ENCODE measurements around the gene FAM184A.
"Not testable (repeated sequence)": the region's sequence is repeated elsewhere in the genome, so short reads cannot be mapped to it uniquely, and the experiment has no call there.

The FAM184A gene

DNA sequence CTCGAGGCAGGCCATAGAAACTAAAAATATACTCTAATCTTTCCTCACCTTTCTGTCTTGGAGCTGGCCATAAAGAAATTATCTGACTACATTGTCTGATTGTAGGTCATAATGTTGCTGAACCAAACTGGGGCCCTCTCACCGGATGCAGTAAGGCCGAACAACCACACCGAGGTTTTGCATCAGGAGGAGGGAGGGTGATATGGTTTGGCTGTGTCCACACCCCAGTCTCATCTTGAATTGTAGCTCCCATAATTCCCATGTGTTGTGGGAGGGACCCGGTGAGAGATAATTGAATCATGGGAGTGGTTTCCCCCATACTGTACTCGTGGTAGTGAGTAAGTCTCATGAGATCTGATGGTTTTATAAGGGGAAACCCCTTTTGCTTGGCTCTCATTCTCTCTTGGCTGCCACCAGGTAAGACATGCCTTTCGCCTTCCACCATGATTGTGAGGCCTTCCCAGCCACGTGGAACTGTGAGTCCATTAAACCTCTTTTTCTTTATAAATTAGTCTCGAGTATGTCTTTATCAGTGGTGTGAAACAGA lies 19.4 kb upstream of the FAM184A start:
- FAIRE-seq, result not testable (repeated sequence)

DNA sequence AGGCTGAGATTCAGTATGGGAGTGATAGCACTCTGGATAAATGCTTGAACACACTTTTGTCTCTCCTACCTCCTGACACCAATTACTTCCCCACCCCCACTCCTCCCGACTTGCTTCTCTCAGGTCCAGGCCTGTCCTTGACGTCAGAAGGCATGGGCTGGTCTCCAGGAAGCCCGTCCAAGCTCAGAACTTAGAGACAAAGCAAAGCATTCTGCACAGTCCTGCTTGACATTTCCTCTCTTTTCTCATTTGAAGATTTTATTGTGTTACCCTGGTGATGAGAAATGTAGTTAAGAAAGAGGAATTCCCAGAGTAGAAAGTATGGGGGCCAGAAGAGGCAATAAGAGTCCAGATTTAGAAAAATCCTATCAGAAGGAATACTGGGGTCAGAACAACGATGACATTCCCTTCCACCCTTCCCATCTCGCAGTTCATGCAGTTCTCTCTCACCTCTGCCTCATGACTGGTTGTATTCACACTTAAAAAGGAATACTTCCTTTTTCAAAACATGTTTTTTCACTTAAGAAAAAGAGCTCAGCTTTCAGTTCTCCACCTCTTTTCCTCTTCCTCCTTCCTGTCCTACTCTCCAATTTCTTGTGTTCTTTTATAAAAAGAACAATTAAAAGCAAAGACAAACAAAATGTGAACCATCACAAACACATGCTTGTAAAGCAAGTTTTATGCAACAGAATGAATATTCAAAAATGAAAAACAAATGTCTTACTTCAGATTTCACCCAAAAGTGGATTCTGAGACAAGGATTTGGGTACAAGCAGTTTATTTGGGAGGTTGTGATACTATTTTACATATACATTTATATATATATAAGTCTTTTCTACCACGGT lies 18.5 kb upstream of the FAM184A start:
- no peak for FAIRE-seq

DNA sequence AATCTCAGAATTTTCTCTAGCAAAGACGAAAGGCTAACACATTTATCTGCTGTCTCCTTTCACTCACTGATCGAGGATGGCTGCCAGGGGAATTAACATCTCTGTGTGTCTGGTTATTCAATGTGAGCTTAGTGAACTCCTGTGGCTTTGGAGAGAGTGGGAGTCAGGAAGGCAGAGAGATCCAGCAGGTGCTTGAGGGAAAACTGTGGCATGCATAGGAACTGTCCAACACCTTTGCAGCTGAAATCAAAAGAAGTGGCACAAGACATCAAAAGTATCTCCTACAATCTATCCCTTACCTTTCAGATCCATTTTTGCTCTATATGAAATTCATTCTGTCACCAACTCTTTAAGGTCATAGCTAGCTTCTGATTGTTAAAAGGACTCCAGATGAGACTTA lies 11.8 kb upstream of the FAM184A start:
- no peak for FAIRE-seq

DNA sequence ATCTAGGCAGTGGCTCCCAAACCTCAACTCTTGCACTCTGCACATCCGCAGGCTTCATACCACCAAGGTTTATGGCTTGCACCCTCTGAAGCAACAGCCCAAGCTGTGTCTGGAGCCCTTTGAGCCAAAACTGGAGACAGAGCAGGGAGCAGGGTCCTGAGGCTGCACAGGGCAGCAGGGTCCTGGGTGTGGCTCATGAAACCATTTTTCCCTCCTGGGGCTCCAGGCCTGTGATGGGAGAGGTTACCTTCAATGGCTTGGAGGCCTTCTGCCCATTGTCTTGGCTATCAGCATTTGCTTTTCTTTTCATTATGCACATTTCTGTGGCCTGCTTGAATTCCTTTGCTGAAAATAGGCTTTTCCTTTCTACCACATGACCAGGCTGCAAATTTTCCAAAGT lies 6.3 kb upstream of the FAM184A start:
- FAIRE-seq, result no peak

DNA sequence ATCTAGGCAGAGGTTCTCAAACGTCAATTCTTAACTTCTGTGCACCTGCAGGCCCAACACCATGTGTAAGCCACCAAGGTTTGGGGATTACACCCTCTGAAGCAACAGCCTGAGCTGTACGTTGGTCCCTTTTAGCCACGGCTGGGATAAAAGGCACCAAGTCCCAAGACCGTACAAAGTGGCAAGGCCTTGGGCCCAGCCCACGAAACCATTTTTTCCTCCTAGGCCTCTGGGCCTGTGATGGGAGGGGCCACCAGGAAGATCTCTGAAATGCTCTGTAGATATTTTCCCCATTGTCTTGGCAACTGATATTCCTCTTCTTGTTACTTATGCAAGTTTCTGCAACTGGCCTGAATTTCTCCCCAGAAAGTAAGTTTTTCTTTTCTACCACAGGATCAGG lies 4.5 kb upstream of the FAM184A start:
- FAIRE-seq, result no peak

DNA sequence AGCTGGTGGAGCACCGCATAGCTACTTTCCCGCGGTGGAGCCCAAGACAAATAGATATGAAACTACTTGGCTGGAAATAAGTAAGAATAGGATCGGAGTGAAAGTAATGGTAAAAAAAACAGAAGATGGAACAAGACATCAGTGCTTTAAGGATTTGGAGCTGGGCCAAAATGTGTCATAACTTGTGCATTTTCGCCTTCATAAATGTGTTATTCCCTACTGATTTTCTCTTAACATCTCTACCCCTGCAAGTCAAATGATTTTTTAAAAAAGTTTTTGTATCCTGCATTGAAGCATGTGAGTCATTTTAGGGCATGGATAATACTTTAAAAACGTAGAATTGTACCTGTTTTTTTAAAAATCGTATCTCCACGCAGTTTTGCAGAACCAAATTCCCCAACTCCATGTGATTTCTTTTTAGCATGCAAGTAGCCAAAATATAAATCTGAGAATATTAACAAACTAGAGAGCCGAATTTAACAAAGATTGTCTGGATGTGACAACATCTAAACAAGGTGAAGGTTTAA lies 882 bp upstream of the FAM184A start:
- no peak for FAIRE-seq

- no peak for FAIRE-seq
Observed at GRCh38 chr6:119077643-119078375, 655 bp downstream of the FAM184A start.

DNA sequence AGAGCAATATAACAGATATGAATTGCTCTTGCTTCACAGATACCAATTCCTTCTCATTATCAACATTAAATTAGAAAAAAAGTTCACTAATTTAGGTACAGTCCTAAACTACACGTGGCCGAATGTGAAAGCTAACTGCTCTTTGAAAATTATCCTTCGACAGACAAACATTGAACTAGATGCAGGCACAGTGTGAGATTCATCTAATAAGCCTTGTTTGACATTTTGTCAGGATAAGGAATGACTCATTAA lies 1.1 kb downstream of the FAM184A start:
- FAIRE-seq, result no peak

DNA sequence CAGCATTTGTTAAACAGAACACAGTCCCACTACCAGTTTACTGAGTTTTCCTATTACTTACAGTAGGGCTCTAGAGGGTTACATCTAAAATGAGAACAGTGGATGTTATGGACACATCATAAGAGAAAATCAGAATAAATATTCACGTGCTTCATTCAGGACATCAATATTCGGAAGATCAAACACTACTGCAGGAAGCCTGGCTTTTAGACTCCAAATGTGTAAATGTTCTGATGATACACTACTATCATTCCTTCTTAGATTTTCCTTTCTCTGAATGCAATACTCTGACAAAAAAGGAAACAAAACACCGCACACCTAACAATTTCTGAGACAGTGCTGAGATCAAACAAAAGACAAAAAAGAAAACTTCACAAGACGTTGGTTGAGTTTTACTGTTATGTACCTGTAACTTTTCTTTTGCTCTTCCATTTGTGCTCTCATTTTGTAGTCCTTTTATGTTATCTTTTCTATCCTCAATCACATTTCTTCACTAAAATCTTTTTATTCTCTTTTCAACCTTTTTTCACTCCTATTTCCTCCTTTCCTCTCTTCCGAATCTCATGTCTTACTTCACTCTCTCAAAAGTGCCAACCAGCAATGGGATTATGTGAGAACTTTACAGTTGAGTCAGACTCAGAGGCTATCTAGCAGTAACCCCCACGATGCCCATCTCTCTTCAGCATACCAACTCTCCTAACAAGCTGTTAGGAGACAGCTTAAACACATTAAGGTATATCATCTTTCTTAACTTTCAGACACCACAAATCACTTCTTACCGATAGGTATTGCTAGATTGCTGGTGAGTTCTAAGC lies 1.7 kb downstream of the FAM184A start:
- FAIRE-seq, result no peak

DNA sequence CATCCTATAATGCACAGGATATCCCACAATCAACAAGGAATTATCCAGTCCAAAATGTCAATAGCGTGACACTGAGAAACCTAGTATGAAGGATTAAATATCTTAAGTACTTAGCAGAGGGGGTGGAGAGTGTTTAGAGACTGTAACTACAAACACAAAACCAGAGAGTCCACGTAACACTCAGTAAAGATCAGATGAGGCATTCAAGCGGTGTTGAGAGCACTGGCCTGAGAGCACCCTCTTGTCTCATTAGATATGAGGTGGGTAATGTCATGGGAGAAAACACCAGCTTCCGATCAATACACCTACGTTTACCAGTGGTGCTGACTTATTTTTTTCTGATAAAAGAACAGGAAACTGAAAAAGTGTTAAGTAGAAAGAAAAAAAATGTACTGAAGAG lies 2.3 kb downstream of the FAM184A start:
- no peak for FAIRE-seq

DNA sequence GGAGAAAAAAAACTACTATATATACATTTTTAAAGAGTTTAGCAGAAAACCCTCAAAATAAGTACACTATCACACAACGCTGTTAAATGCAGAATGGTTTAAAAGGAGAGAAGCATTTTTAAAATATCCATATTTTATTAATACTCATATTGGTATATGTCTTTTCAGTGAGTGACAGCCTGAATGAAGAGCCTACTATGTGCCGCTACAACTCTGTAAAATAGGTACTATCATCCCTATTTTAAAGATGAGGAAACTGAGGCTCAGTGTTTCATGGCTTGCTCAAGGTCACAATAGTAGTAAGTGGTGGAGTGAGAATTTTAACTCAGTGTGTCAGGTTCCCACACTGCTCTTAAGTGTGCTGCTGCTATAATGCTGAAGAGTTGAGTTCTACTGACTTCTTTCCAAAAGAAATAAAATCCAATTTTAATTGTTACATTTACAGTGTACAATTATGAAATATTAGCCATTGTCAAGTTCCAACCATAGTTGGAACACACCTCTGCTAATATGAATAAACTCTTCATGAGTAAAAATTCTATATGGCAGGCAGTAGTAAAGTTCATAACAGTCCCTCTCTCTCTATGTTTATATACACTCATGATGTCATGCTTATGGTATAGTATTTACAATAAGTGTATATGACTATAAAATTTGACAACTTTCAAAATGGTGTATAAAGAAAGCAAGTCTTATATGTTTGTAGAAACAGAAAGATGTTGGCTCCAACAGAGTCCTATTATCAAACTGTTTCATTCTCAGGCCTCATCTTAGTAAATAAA lies 3.1 kb downstream of the FAM184A start:
- FAIRE-seq, result no peak

- no peak for FAIRE-seq
Observed at GRCh38 chr6:119073307-119074051, 5.0 kb downstream of the FAM184A start.

- no peak for FAIRE-seq
Observed at GRCh38 chr6:119071576-119071975, 6.9 kb downstream of the FAM184A start.

DNA sequence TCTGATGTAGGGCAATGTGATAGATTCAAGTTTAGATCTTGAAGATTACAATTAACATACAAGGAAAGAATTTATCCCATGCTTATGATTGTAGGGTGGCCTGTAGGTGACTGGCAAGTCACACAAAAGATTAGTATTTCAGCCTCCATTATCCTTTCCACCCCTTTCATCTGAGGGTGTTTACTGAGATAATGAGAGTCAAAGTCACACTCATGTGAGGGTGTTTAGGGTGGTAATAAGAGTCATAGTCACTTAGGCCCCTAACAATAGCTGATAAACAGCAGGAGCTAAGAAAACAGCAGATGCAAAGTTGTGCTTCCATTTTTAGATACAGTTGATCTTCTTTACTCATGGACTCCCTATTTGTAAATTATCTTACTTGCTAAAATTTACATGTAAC lies 11.4 kb downstream of the FAM184A start:
- no peak for FAIRE-seq

DNA sequence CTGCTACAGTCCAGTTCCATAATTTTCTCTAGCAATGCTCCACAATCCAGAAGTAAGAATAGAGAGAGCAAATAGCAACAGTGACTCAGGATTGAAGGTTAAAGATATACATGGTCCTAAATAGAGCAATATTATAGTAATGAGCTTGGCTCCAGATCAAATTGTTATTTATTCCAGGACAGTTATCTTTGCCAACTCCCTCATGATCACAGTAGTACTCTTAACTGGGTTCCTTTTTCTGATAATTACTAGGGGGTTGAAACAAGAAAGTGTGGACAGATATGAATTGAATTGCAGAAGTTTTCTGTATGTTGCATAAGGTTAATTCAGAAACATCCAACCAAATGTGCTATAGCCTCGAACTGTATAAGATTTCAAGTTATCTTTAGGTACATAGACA lies 11.9 kb downstream of the FAM184A start:
- FAIRE-seq, result no peak

DNA sequence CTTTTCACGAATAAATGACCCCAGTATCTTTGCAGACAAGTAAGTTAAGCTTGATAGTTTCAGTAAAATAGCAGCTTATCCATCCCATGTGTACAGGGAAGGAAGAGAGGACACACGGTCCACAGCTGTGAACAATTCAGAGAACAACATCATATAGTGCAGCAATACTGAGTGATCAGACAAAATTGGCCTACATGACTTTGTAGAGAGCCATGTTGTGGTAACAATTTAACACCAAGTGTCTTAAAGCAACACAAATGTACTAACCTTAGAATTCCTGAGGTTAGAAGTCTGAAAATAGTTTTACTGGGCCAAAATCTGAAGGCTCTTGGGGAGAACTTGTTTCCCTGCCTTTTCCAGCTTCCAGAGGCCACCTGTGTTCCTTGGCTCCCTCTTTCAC lies 12.5 kb downstream of the FAM184A start:
- no peak for FAIRE-seq

- FAIRE-seq, result no peak
Observed at GRCh38 chr6:119065382-119065781, 13.1 kb downstream of the FAM184A start.

DNA sequence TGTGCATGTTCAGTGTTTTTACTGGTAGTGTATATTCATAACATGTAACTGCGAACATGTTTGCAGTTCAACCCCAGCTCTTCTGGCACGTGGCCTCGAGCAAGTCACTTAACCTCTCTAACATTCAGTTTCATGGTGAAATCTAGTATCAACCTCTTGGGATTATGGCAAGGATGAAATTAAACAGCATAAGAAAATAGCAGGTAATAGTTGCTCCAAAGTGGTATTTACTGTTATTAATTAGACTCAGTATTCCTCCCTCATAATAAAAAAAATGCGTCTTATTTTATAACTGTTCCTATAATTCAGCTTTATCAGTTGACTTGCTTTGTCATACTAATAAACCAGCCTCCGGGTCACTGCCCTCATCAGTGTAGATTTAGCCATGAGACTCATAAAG lies 15.0 kb downstream of the FAM184A start:
- FAIRE-seq, result no peak

DNA sequence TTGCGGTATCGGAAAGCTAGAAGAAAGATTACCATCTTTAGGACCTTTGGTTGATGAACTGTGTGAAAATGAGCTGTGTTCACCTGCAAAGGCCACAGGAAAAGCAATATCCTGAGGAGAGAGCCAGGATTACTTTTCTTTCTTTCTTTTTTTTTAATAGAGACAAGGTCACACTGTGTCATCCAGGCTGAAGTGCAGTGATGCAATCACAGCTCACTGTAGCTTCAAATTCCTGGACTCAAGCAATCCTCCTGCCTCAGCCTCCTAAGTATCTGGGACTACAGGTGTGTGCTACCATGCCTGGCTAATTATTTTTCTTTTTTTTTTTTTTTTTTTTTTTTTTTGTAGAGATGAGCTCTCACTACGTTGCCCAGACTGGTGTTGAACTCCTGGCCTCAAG lies 17.2 kb downstream of the FAM184A start:
- FAIRE-seq, result no peak

GRCh38 chr6:119060255-119060907 lies 18.1 kb downstream of the FAM184A start:
- no peak for FAIRE-seq

DNA sequence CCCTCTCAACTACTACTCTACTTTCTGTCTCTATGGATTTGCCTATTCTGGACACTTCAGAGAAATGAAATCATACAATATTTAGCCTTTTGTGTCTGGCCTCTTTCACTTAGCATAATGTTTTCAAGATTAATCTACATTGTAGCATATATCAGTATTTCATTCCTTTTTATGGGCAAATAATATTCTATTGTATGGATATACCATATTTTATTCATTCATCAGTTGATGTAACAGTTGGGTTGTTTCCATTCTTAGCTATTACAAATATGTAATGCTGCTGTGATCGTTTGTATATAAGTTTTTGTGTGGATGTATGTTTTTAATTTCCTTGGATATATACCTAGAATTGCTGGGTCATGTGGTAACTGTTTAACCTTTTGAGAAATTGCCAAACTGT lies 23.4 kb downstream of the FAM184A start:
- no peak for FAIRE-seq
